Activated naive CD8-positive, alpha-beta T cell treated with anti-CD3 and anti-CD28 coated beads, Interleukin-2, amount 10 ng/mL, durations not matched to agents 7 days and 5 days (primary cell): ENCODE results near the gene EPS8. TPM values are rescaled to one million over a fixed set of nuclear protein-coding genes. Genes with fewer than 3 reads are reported as not detected.

Source experiments
- ATAC-seq: fragments of 150-1000 bp; cut with Tn5 transposase; one replicate; pipeline ENCODE4 v1.10.0; 2021; ENCODE audit warnings: low read depth, moderate library complexity
- POLR2A ChIA-PET: fragments of 350-600 bp; sonication (Branson Sonifier 250); formaldehyde crosslinking; loops from one replicate; lab custom pipeline; 2021; ENCODE audit warnings: antibody characterized with exemption; lab: Charles Lee
- DNase-seq: peaks from one replicate; pipeline ENCODE4 v3.0.0; 2021
- H3K27ac Mint-ChIP-seq: one replicate; pipeline ENCODE4 v1.8.0; 2022; ENCODE audit warnings: mild to moderate bottlenecking, mixed read lengths
- H3K27me3 Mint-ChIP-seq: one replicate; pipeline ENCODE4 v1.8.0; 2022; ENCODE audit warnings: mild to moderate bottlenecking, moderate library complexity, mixed read lengths
- H3K36me3 Mint-ChIP-seq: one replicate; pipeline ENCODE4 v1.8.0; 2021; ENCODE audit warnings: mild to moderate bottlenecking, mixed read lengths
- H3K4me1 Mint-ChIP-seq: one replicate; pipeline ENCODE4 v1.8.0; 2021; ENCODE audit warnings: mixed read lengths
- H3K4me3 Mint-ChIP-seq: one replicate; pipeline ENCODE4 v1.8.0; 2022; ENCODE audit warnings: mild to moderate bottlenecking, moderate library complexity, mixed read lengths
- H3K9me3 Mint-ChIP-seq: one replicate; pipeline ENCODE4 v1.8.0; 2021; ENCODE audit warnings: mixed read lengths
- total RNA-seq, 2 experiments: library from RNA; stranded (reverse); gene quantifications; one replicate each; pipeline ENCODE4 v1.2.3, GENCODE V29; 2021

Gene EPS8
- total RNA-seq, 2 experiments from 2014 or later = 1.6 to 3.4 TPM

GRCh38 chr12:15613981-15614380 is 175.2 kb downstream of the EPS8 start:
- H3K36me3 Mint-ChIP-seq = no peaks in the 10 kb centered on the region
- H3K27ac Mint-ChIP-seq = no peak overlapping the region
- ATAC-seq (no peak), DNase-seq (no peak)
- H3K4me1 Mint-ChIP-seq = peaks cover 3% of the 10 kb centered on the region
- H3K4me3 Mint-ChIP-seq = no peak overlapping the region
- peaks cover 6% of the 10 kb centered on the region for H3K27me3 Mint-ChIP-seq
- peaks cover 3% of the 10 kb centered on the region for H3K9me3 Mint-ChIP-seq
- POLR2A ChIA-PET = no interaction called here

- peaks cover 7% of the 10 kb centered on the region for H3K27me3 Mint-ChIP-seq
- no peak for DNase-seq
- no peak for ATAC-seq
Measured at GRCh38 chr12:15608941-15609340, 180.2 kb downstream of the EPS8 start.

GRCh38 chr12:15608406-15608805 is 180.8 kb downstream of the EPS8 start:
- Mint-ChIP-seq H3K4me3 (no peak overlapping the region), H3K27me3 (peaks cover 7% of the 10 kb centered on the region), H3K4me1 (no peaks in the 10 kb centered on the region), H3K27ac (no peak overlapping the region), H3K36me3 (no peaks in the 10 kb centered on the region), H3K9me3 (no peaks in the 10 kb centered on the region)
- POLR2A ChIA-PET = no interaction called here
- DNase-seq (no peak), ATAC-seq (no peak)

More at GRCh38 chr12:15608941-15609340, 180.2 kb downstream of the EPS8 start:
- H3K4me1 Mint-ChIP-seq = no peaks in the 10 kb centered on the region
- H3K4me3 Mint-ChIP-seq = no peak overlapping the region
- H3K9me3 Mint-ChIP-seq = no peaks in the 10 kb centered on the region
- no peak overlapping the region for H3K27ac Mint-ChIP-seq
- POLR2A ChIA-PET = no interaction called here
- no peaks in the 10 kb centered on the region for H3K36me3 Mint-ChIP-seq

- H3K4me3 Mint-ChIP-seq = no peak overlapping the region
- H3K4me1 Mint-ChIP-seq = no peaks in the 10 kb centered on the region
- no peak for ATAC-seq
Measured at GRCh38 chr12:15605881-15606590, 183.2 kb downstream of the EPS8 start.

GRCh38 chr12:15603474-15604085 is 185.6 kb downstream of the EPS8 start:
- Mint-ChIP-seq H3K27ac (no peak overlapping the region), H3K9me3 (no peaks in the 10 kb centered on the region), H3K4me3 (no peak overlapping the region), H3K36me3 (no peaks in the 10 kb centered on the region), H3K4me1 (no peaks in the 10 kb centered on the region), H3K27me3 (peaks cover 2% of the 10 kb centered on the region)
- ATAC-seq (no peak), DNase-seq (no peak)
- POLR2A ChIA-PET = no interaction called here

More at GRCh38 chr12:15605881-15606590, 183.2 kb downstream of the EPS8 start:
- DNase-seq = no peak
- H3K9me3 Mint-ChIP-seq = no peaks in the 10 kb centered on the region
- no peaks in the 10 kb centered on the region for H3K36me3 Mint-ChIP-seq
- H3K27ac Mint-ChIP-seq = no peak overlapping the region
- H3K27me3 Mint-ChIP-seq = peaks cover 7% of the 10 kb centered on the region
- POLR2A ChIA-PET = no interaction called here

GRCh38 chr12:15602051-15602672 is 187.0 kb downstream of the EPS8 start:
- Mint-ChIP-seq H3K27ac (no peak overlapping the region), H3K27me3 (no peaks in the 10 kb centered on the region), H3K9me3 (no peaks in the 10 kb centered on the region), H3K36me3 (no peaks in the 10 kb centered on the region), H3K4me1 (no peaks in the 10 kb centered on the region), H3K4me3 (no peak overlapping the region)
- ATAC-seq (no peak), DNase-seq (no peak)
- POLR2A ChIA-PET = no interaction called here

GRCh38 chr12:15601210-15601800 is 187.9 kb downstream of the EPS8 start:
- Mint-ChIP-seq H3K27me3 (no peaks in the 10 kb centered on the region), H3K4me3 (no peak overlapping the region), H3K27ac (no peak overlapping the region), H3K9me3 (no peaks in the 10 kb centered on the region), H3K4me1 (no peaks in the 10 kb centered on the region), H3K36me3 (no peaks in the 10 kb centered on the region)
- no peak for ATAC-seq
- POLR2A ChIA-PET = no interaction called here
- no peak for DNase-seq

GRCh38 chr12:15600223-15600935 is 188.8 kb downstream of the EPS8 start:
- POLR2A ChIA-PET = no interaction called here
- Mint-ChIP-seq H3K27ac (no peak overlapping the region), H3K4me1 (no peaks in the 10 kb centered on the region), H3K36me3 (no peaks in the 10 kb centered on the region), H3K27me3 (no peaks in the 10 kb centered on the region), H3K9me3 (no peaks in the 10 kb centered on the region), H3K4me3 (no peak overlapping the region)
- ATAC-seq (no peak), DNase-seq (no peak)

GRCh38 chr12:15599266-15600037 is 189.7 kb downstream of the EPS8 start:
- Mint-ChIP-seq H3K9me3 (no peaks in the 10 kb centered on the region), H3K27me3 (no peaks in the 10 kb centered on the region), H3K4me1 (no peaks in the 10 kb centered on the region), H3K36me3 (no peaks in the 10 kb centered on the region), H3K4me3 (no peak overlapping the region), H3K27ac (no peak overlapping the region)
- ATAC-seq (no peak), DNase-seq (no peak)
- POLR2A ChIA-PET = no interaction called here

- POLR2A ChIA-PET = no interaction called here
- ATAC-seq (no peak), DNase-seq (no peak)
- H3K27me3 Mint-ChIP-seq = no peaks in the 10 kb centered on the region
- H3K27ac Mint-ChIP-seq = no peak overlapping the region
- no peaks in the 10 kb centered on the region for H3K4me1 Mint-ChIP-seq
- no peak overlapping the region for H3K4me3 Mint-ChIP-seq
- no peaks in the 10 kb centered on the region for H3K36me3 Mint-ChIP-seq
- no peaks in the 10 kb centered on the region for H3K9me3 Mint-ChIP-seq
Measured at GRCh38 chr12:15597125-15597830, 191.9 kb downstream of the EPS8 start.

- DNase-seq (no peak), ATAC-seq (no peak)
- Mint-ChIP-seq H3K4me3 (no peak overlapping the region), H3K9me3 (no peaks in the 10 kb centered on the region), H3K27ac (no peak overlapping the region), H3K36me3 (no peaks in the 10 kb centered on the region), H3K27me3 (no peaks in the 10 kb centered on the region), H3K4me1 (no peaks in the 10 kb centered on the region)
- POLR2A ChIA-PET = no interaction called here
Measured at GRCh38 chr12:15596174-15596573, 193.0 kb downstream of the EPS8 start.

GRCh38 chr12:15592934-15593333 is 196.3 kb downstream of the EPS8 start:
- H3K27me3 Mint-ChIP-seq = no peaks in the 10 kb centered on the region
- no peaks in the 10 kb centered on the region for H3K9me3 Mint-ChIP-seq
- no peak overlapping the region for H3K27ac Mint-ChIP-seq
- no peak for DNase-seq
- no peak overlapping the region for H3K4me3 Mint-ChIP-seq
- H3K4me1 Mint-ChIP-seq = peaks cover 8% of the 10 kb centered on the region
- POLR2A ChIA-PET = no interaction called here
- ATAC-seq = no peak
- H3K36me3 Mint-ChIP-seq = no peaks in the 10 kb centered on the region
